K562 (cell line): ENCODE measurements around the gene B3GAT3. TPM values are rescaled to one million over a fixed set of nuclear protein-coding genes. Genes with fewer than 3 reads are reported as not detected.

Source experiments
- GTF2A2 ChIP-seq: IDR thresholded peaks from 2 replicates; pipeline ENCODE4 v1.6.1; 2016; ENCODE audit warnings: mild to moderate bottlenecking, missing genetic modification characterization, missing compliant biosample characterization
- HDAC2 ChIP-seq: fragments of 450-650 bp; IDR thresholded peaks from 2 replicates; pipeline ENCODE4 v1.6.1; 2016; ENCODE audit warnings: mild to moderate bottlenecking
- MYNN ChIP-seq, 2 experiments: sonication (generic); formaldehyde crosslinking in 1 of 2; IDR thresholded peaks; 2 replicates each; pipeline versions ENCODE4 v1.5.0 to v1.6.1; 2016 to 2020; ENCODE audit warnings: antibody characterized with exemption in 1 of 2, missing genetic modification reagents in 1 of 2
- NFYB ChIP-seq: IDR thresholded peaks from 2 replicates; pipeline ENCODE4 v1.6.1; 2011; ENCODE audit warnings: mild to moderate bottlenecking, moderate library complexity; ENCODE audit not compliant: insufficient read length; ENCODE audit errors: extremely low read depth
- RNF2 ChIP-seq: sonication (generic); IDR thresholded peaks from 2 replicates; pipeline ENCODE4 v1.6.1; 2016
- TEAD4 ChIP-seq, 2 experiments: sonication (generic) in 1 of 2; formaldehyde crosslinking in 1 of 2; IDR thresholded peaks; 2 replicates each; pipeline versions ENCODE4 v1.6.1 to v1.8.0; 2012 to 2022; ENCODE audit warnings: borderline replicate concordance in 1 of 2, inconsistent platforms in 1 of 2, low read length in 1 of 2, mild to moderate bottlenecking in 1 of 2, missing genetic modification reagents in 1 of 2
- ZC3H4 ChIP-seq: sonication (generic); formaldehyde crosslinking; IDR thresholded peaks from 2 replicates; pipeline ENCODE4 v1.9.0; 2021; ENCODE audit warnings: missing genetic modification reagents, borderline replicate concordance
- ZNF140 ChIP-seq: fragments of 250-450 bp; sonication (Bioruptor Pico); IDR thresholded peaks from 2 replicates; pipeline ENCODE4 v1.8.0; 2021; ENCODE audit warnings: moderate library complexity, mild to moderate bottlenecking, inconsistent platforms
- ZNF444 ChIP-seq: fragments of 250-450 bp; sonication (Bioruptor Pico); IDR thresholded peaks from 2 replicates; pipeline ENCODE4 v1.4.0; 2020; ENCODE audit warnings: mild to moderate bottlenecking, moderate library complexity
- polyA plus RNA-seq, 8 experiments: library from polyadenylated mRNA; depleted of rRNA in 4 of 8; stranded (reverse) in 5 of 8; unstranded in 3 of 8; fragments of >200 nt; fragmentation: Nextera tagmentation in 2 of 8; fragmentation: Illumina TruSeq in 1 of 8; extraction: Ambion mirVana in 2 of 8; extraction: Trizol in 1 of 8; gene quantifications; 2 replicates each; pipeline versions ENCODE4 v1.2.1 to v1.2.3, GENCODE V29; 2011 to 2014; ENCODE audit warnings: inconsistent platforms in 1 of 8, missing spikeins in 1 of 8
- total RNA-seq, 7 experiments: library from RNA; depleted of rRNA in 6 of 7; stranded (reverse); fragments of >200 nt in 6 of 7; fragmentation: Illumina TruSeq in 2 of 7; extraction: Trizol in 2 of 7; gene quantifications; 2 replicates each; pipeline versions ENCODE4 v1.2.1 to v1.2.3, GENCODE V29; 2011 to 2021; ENCODE audit warnings: low replicate concordance in 1 of 7
- TF ChIP-seq, protein P1 (sequence below): fragments of 200-600 bp; sonication (generic); IDR thresholded peaks from one replicate; pipeline ENCODE4 v1.6.1; 2012; ENCODE audit warnings: mild to moderate bottlenecking, low read depth, low read length, inconsistent platforms
- TF ChIP-seq, protein P2 (sequence below): sonication (generic); formaldehyde crosslinking; IDR thresholded peaks from 2 replicates; pipeline ENCODE4 v1.8.1; 2023; ENCODE audit warnings: mild to moderate bottlenecking, missing genetic modification reagents
- TF ChIP-seq, protein P3 (sequence below), 2 experiments: IDR thresholded peaks; 2 replicates each; pipeline ENCODE4 v1.6.1; 2011; ENCODE audit warnings: borderline replicate concordance in 1 of 2, control low read depth in 1 of 2, low read depth in 1 of 2, low read length in 1 of 2, mild to moderate bottlenecking in 1 of 2, mixed read lengths in 1 of 2, moderate library complexity in 1 of 2; ENCODE audit not compliant: insufficient read depth in 1 of 2, insufficient read length in 1 of 2, poor library complexity in 1 of 2, severe bottlenecking in 1 of 2; ENCODE audit errors: extremely low read depth in 1 of 2

Gene B3GAT3
- total and polyA plus RNA-seq, 9 of the 15 experiments (the other 6 are each of a cell fraction or from before 2014, with no cell fraction given): 0.30 to 64.0 (median 21.4) TPM

DNA sequence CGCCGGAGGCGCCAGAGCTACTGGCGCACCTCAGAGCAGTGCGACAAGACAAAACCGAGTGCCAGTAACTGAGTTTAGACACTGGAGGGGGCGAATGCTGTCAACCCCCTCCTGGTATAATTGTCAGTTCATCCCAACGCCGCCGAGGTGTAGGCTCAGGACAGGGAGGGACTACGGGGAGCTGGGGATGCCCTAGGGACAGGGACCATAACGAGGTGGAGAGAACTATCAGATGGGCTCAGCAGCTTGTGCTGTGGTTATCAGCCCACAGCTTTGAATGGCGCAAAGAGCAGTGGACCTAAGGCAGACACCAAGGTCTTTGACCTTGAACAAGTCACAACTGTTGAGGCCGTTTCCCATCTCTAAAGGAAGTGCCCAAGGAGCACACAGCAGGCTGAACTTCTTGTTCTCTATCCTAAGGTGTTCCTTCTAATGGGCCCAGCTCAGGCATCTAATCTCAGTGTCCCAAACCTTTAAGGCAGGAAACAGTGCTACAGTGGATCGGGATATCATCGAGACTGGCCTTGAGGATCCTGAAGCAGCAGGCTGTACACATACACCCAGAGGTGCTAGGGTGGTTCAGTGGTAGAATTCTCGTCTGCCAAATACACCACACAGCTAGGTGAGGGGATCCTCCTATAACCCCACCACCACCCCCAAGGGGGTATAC lies 29.5 kb downstream of the B3GAT3 start (continued):
- TF ChIP-seq, protein P1, sequence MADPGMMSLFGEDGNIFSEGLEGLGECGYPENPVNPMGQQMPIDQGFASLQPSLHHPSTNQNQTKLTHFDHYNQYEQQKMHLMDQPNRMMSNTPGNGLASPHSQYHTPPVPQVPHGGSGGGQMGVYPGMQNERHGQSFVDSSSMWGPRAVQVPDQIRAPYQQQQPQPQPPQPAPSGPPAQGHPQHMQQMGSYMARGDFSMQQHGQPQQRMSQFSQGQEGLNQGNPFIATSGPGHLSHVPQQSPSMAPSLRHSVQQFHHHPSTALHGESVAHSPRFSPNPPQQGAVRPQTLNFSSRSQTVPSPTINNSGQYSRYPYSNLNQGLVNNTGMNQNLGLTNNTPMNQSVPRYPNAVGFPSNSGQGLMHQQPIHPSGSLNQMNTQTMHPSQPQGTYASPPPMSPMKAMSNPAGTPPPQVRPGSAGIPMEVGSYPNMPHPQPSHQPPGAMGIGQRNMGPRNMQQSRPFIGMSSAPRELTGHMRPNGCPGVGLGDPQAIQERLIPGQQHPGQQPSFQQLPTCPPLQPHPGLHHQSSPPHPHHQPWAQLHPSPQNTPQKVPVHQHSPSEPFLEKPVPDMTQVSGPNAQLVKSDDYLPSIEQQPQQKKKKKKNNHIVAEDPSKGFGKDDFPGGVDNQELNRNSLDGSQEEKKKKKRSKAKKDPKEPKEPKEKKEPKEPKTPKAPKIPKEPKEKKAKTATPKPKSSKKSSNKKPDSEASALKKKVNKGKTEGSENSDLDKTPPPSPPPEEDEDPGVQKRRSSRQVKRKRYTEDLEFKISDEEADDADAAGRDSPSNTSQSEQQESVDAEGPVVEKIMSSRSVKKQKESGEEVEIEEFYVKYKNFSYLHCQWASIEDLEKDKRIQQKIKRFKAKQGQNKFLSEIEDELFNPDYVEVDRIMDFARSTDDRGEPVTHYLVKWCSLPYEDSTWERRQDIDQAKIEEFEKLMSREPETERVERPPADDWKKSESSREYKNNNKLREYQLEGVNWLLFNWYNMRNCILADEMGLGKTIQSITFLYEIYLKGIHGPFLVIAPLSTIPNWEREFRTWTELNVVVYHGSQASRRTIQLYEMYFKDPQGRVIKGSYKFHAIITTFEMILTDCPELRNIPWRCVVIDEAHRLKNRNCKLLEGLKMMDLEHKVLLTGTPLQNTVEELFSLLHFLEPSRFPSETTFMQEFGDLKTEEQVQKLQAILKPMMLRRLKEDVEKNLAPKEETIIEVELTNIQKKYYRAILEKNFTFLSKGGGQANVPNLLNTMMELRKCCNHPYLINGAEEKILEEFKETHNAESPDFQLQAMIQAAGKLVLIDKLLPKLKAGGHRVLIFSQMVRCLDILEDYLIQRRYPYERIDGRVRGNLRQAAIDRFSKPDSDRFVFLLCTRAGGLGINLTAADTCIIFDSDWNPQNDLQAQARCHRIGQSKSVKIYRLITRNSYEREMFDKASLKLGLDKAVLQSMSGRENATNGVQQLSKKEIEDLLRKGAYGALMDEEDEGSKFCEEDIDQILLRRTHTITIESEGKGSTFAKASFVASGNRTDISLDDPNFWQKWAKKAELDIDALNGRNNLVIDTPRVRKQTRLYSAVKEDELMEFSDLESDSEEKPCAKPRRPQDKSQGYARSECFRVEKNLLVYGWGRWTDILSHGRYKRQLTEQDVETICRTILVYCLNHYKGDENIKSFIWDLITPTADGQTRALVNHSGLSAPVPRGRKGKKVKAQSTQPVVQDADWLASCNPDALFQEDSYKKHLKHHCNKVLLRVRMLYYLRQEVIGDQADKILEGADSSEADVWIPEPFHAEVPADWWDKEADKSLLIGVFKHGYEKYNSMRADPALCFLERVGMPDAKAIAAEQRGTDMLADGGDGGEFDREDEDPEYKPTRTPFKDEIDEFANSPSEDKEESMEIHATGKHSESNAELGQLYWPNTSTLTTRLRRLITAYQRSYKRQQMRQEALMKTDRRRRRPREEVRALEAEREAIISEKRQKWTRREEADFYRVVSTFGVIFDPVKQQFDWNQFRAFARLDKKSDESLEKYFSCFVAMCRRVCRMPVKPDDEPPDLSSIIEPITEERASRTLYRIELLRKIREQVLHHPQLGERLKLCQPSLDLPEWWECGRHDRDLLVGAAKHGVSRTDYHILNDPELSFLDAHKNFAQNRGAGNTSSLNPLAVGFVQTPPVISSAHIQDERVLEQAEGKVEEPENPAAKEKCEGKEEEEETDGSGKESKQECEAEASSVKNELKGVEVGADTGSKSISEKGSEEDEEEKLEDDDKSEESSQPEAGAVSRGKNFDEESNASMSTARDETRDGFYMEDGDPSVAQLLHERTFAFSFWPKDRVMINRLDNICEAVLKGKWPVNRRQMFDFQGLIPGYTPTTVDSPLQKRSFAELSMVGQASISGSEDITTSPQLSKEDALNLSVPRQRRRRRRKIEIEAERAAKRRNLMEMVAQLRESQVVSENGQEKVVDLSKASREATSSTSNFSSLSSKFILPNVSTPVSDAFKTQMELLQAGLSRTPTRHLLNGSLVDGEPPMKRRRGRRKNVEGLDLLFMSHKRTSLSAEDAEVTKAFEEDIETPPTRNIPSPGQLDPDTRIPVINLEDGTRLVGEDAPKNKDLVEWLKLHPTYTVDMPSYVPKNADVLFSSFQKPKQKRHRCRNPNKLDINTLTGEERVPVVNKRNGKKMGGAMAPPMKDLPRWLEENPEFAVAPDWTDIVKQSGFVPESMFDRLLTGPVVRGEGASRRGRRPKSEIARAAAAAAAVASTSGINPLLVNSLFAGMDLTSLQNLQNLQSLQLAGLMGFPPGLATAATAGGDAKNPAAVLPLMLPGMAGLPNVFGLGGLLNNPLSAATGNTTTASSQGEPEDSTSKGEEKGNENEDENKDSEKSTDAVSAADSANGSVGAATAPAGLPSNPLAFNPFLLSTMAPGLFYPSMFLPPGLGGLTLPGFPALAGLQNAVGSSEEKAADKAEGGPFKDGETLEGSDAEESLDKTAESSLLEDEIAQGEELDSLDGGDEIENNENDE: no peak
- TF ChIP-seq MYNN (IDR thresholded peaks at IDR 0.05): peak; percentile 46; the same call in 1 of the 2 replicates
- TF ChIP-seq MYNN (CRISPR knock-in tag; IDR thresholded peaks at IDR 0.05): no peak
- TF ChIP-seq ZNF140 (CRISPR knock-in tag): no peak
- TF ChIP-seq NFYB: no peak
- TF ChIP-seq, protein P2, sequence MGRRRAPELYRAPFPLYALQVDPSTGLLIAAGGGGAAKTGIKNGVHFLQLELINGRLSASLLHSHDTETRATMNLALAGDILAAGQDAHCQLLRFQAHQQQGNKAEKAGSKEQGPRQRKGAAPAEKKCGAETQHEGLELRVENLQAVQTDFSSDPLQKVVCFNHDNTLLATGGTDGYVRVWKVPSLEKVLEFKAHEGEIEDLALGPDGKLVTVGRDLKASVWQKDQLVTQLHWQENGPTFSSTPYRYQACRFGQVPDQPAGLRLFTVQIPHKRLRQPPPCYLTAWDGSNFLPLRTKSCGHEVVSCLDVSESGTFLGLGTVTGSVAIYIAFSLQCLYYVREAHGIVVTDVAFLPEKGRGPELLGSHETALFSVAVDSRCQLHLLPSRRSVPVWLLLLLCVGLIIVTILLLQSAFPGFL: peak; percentile 74; the same call in 1 of the 2 replicates
- TF ChIP-seq, protein P3, sequence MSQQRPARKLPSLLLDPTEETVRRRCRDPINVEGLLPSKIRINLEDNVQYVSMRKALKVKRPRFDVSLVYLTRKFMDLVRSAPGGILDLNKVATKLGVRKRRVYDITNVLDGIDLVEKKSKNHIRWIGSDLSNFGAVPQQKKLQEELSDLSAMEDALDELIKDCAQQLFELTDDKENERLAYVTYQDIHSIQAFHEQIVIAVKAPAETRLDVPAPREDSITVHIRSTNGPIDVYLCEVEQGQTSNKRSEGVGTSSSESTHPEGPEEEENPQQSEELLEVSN (IDR thresholded peaks at IDR 0.05; ENCODE audit: borderline replicate concordance in 1 of 2, extremely low read depth in 1 of 2, insufficient read depth in 1 of 2, insufficient read length in 1 of 2, low read depth in 1 of 2, low read length in 1 of 2, poor library complexity in 1 of 2, severe bottlenecking in 1 of 2): no peak
- TF ChIP-seq ZC3H4 (CRISPR knock-in tag): no peak
- TF ChIP-seq RNF2: no peak
- TF ChIP-seq GTF2A2 (tag): no peak
- TF ChIP-seq TEAD4 (IDR thresholded peaks at IDR 0.05; ENCODE audit: low read length): no peak
- no peak for TF ChIP-seq TEAD4 (CRISPR knock-in tag; IDR thresholded peaks at IDR 0.05; ENCODE audit: borderline replicate concordance)
- no peak for TF ChIP-seq HDAC2
- no peak for TF ChIP-seq ZNF444 (CRISPR knock-in tag)
